GM23248 (cell line): ENCODE measurements around the gene METTL9. TPM values are rescaled to one million over a fixed set of nuclear protein-coding genes. Genes with fewer than 3 reads are reported as not detected.
"Not testable (repeated sequence)": the region's sequence is repeated elsewhere in the genome, so short reads cannot be mapped to it uniquely, and the experiment has no call there.

Source experiments
- DNase-seq: peaks from one replicate; pipeline ENCODE4 v3.0.0-alpha.2; 2015
- H2AFZ ChIP-seq: fragments of 200-600 bp; sonication (generic); 2 replicates; pipeline ENCODE4 v1.6.1; 2016; ENCODE audit warnings: antibody characterized with exemption
- H3F3A ChIP-seq: fragments of 200-600 bp; sonication (generic); 2 replicates; pipeline ENCODE4 v1.6.1; 2016; ENCODE audit warnings: mild to moderate bottlenecking, antibody characterized with exemption, mixed run types; ENCODE audit not compliant: insufficient read depth
- H3K27ac ChIP-seq: fragments of 200-600 bp; sonication (generic); 2 replicates; pipeline ENCODE4 v1.5.1; 2016; ENCODE audit warnings: mild to moderate bottlenecking
- H3K27me3 ChIP-seq: fragments of 200-600 bp; sonication (generic); replicated peaks from 2 replicates; pipeline ENCODE4 v1.6.1; 2016; ENCODE audit warnings: mild to moderate bottlenecking; ENCODE audit not compliant: insufficient read depth
- H3K36me3 ChIP-seq: fragments of 200-600 bp; sonication (generic); 2 replicates; pipeline ENCODE4 v1.6.1; 2016; ENCODE audit warnings: low read depth, mild to moderate bottlenecking
- H3K4me1 ChIP-seq: fragments of 200-600 bp; sonication (generic); 2 replicates; pipeline ENCODE4 v1.6.1; 2016; ENCODE audit warnings: mild to moderate bottlenecking; ENCODE audit not compliant: insufficient read depth
- H3K4me2 ChIP-seq: fragments of 200-600 bp; sonication (generic); one replicate; pipeline ENCODE4 v1.6.1; 2016; ENCODE audit warnings: mild to moderate bottlenecking; ENCODE audit not compliant: unreplicated experiment
- H3K4me3 ChIP-seq: fragments of 200-600 bp; sonication (generic); 2 replicates; pipeline ENCODE4 v1.5.1; 2016; ENCODE audit warnings: mild to moderate bottlenecking
- H3K79me2 ChIP-seq: fragments of 200-600 bp; sonication (generic); 2 replicates; pipeline ENCODE4 v1.6.1; 2016; ENCODE audit warnings: mild to moderate bottlenecking; ENCODE audit not compliant: insufficient read depth
- H3K9ac ChIP-seq: fragments of 200-600 bp; sonication (generic); 2 replicates; pipeline ENCODE4 v1.6.1; 2016; ENCODE audit warnings: mild to moderate bottlenecking
- H3K9me2 ChIP-seq: fragments of 200-600 bp; sonication (generic); 2 replicates; pipeline ENCODE4 v1.6.1; 2016; ENCODE audit warnings: mixed run types, mild to moderate bottlenecking, moderate library complexity; ENCODE audit not compliant: insufficient read depth
- H3K9me3 ChIP-seq: fragments of 200-600 bp; sonication (generic); one replicate; pipeline ENCODE4 v1.6.1; 2017; ENCODE audit warnings: low read depth
- H4K20me1 ChIP-seq: fragments of 200-600 bp; sonication (generic); 2 replicates; pipeline ENCODE4 v1.6.0; 2016; ENCODE audit not compliant: insufficient read depth
- EZH2 ChIP-seq: fragments of 200-600 bp; sonication (generic); IDR thresholded peaks from 2 replicates; pipeline ENCODE4 v1.6.1; 2018; ENCODE audit warnings: antibody characterized with exemption, mild to moderate bottlenecking; ENCODE audit not compliant: insufficient read depth, poor library complexity, severe bottlenecking
- EZH2phosphoT487 ChIP-seq: fragments of 200-600 bp; sonication (generic); IDR thresholded peaks from 2 replicates; pipeline ENCODE4 v1.6.1; 2018; ENCODE audit warnings: antibody characterized with exemption, moderate library complexity, mild to moderate bottlenecking, low read depth; ENCODE audit not compliant: insufficient read depth
- whole genome bisulfite sequencing, 2 experiments: methylation state at CpG; one replicate each; pipeline ENCODE4 v1.1.6; 2015 to 2017; ENCODE audit warnings: low lambda C conversion rate in 2 of 2, low coverage in 1 of 2; ENCODE audit errors: missing lambda C conversion rate in 2 of 2; 5-methylcytosine and 5-hydroxymethylcytosine counted together
- in situ Hi-C: fragments of 300-500 bp; cut with MboI; formaldehyde crosslinking; loops from 2 replicates; pipeline ENCODE4 v1.15.0; 2020
- polyA plus RNA-seq: library from polyadenylated mRNA; unstranded; fragments of >200 nt; fragmentation: Nextera tagmentation; extraction: Ambion mirVana; gene quantifications from 2 replicates; pipeline ENCODE4 v1.2.1, GENCODE V29; 2016
- total RNA-seq: library from RNA; depleted of rRNA; stranded (reverse); fragments of >200 nt; shearing (Covaris generic); gene quantifications from 2 replicates; pipeline ENCODE4 v1.2.3, GENCODE V29; 2014

METTL9 gene
- total and polyA plus RNA-seq, 2 experiments from 2014 or later, result 273 to 326 TPM

GRCh38 chr16:21646721-21647561, 47.6 kb downstream of the METTL9 start:
- no peaks in the 10 kb centered on the region for H4K20me1 ChIP-seq
- no peak overlapping the region for H3K4me3 ChIP-seq
- no peak for DNase-seq
- WGBS, 2 experiments, result 94 to 95% methylated on average over 18 of the region's 18 CpGs
- H3K27me3 ChIP-seq, result no peaks in the 10 kb centered on the region
- H3K4me1 ChIP-seq, result peaks cover 34% of the 10 kb centered on the region
- no peaks in the 10 kb centered on the region for H3K9me2 ChIP-seq
- H3K79me2 ChIP-seq, result peaks cover 100% of the 10 kb centered on the region
- TF ChIP-seq EZH2, result no peak
- no peak for TF ChIP-seq EZH2phosphoT487
- in situ Hi-C loops, result no loop called here
- H2AFZ ChIP-seq, result no peak overlapping the region
- no peaks in the 10 kb centered on the region for H3K36me3 ChIP-seq
- peaks cover 12% of the 10 kb centered on the region; the same call in 1 of the 2 replicates for H3F3A ChIP-seq
- H3K27ac ChIP-seq, result peak overlapping the region; percentile 73; the same call in 1 of the 2 replicates
- H3K4me2 ChIP-seq, result no peak overlapping the region
- H3K9ac ChIP-seq, result no peak overlapping the region
- H3K9me3 ChIP-seq, result no peaks in the 10 kb centered on the region

DNA sequence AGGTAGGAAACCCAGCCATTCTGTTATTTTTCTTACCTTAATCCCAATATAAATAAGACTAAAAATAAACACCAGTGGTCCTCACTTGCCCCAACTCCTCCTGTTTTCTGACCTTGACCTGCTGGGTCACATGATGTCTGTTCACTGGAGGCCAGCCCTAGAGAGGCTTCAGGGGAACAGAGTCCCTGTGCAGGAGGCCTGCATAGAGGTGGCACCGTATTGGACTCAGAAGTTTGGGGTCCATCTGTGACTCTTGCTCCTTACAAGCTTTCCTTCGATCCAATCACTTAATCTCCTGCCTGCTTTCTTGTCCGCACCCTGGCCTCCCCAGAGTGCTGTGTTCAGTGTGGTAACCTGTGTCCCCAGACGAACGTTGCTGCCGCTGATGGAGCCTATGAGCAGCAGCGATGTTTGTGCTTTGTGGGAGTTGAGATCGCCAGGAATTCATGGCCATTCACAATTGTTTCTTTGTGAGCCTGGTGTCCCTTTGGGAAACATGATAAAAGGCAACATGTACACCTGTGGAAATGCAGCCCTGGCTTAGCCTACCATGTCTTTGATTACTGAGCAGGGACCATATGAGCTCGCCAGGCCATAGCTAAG, 48.3 kb downstream of the METTL9 start:
- Histone ChIP-seq H3K9me2 (no peaks in the 10 kb centered on the region), H3K4me2 (no peak overlapping the region), H3K4me3 (no peak overlapping the region), H3K79me2 (peaks cover 100% of the 10 kb centered on the region), H3K9me3 (no peaks in the 10 kb centered on the region), H3K27ac (no peak overlapping the region), H3K9ac (no peak overlapping the region), H3K36me3 (no peaks in the 10 kb centered on the region), H3K4me1 (peaks cover 28% of the 10 kb centered on the region), H3K27me3 (no peaks in the 10 kb centered on the region), H2AFZ (no peak overlapping the region), H4K20me1 (no peaks in the 10 kb centered on the region), H3F3A (0 out of 2 replicates have a peak, but pooled peaks cover 8% of the 10 kb centered on the region)
- 90 to 93% methylated on average over 9 of the region's 9 CpGs for WGBS, 2 experiments
- DNase-seq, result no peak
- TF ChIP-seq EZH2phosphoT487 (no peak), EZH2 (no peak)
- in situ Hi-C loops, result no loop called here

DNA sequence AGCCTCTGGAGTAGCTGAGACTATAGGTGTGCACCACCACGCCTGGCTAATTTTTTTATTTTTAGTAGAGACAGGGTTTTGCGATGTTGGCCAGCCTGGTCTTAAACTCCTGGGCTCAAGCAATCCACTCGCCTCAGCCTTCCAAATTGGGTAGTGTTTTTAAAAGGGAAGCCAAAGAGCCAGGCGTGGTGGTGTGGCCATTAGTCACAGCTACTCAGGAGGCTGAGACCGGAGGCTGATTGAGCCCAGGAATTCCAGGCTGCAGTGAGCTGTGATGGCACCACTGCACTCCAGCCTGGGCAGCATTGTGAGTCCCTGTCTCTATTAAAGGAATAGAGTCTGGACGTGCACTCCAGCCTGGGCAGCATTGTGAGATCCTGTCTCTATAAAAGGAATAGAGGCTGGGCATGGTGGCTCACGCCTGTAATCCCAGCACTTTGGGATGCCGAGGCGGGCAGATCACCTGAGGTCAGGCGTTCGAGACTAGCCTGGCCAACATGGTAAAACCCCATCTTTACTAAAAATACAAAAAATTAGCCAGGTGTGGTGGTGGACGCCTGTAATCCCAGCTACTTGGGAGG, 50.5 kb downstream of the METTL9 start:
- H4K20me1 ChIP-seq, DNase-seq, in situ Hi-C loops, H2AFZ ChIP-seq, H3K4me3 ChIP-seq, H3K9me2 ChIP-seq, H3F3A ChIP-seq, H3K4me2 ChIP-seq, H3K36me3 ChIP-seq, H3K27ac ChIP-seq, H3K27me3 ChIP-seq, H3K9me3 ChIP-seq, H3K9ac ChIP-seq: not testable (repeated sequence)
- 94 to 96% methylated on average over 12 of the region's 12 CpGs for WGBS, 2 experiments
- Histone ChIP-seq H3K4me1 (peaks cover 24% of the 10 kb centered on the region), H3K79me2 (peaks cover 97% of the 10 kb centered on the region)

- Histone ChIP-seq H3K36me3 (0 out of 2 replicates have a peak, but pooled peaks cover 4% of the 10 kb centered on the region), H3K27ac (no peak overlapping the region), H4K20me1 (no peaks in the 10 kb centered on the region), H3K4me1 (peaks cover 20% of the 10 kb centered on the region), H3K4me3 (no peak overlapping the region), H3K27me3 (no peaks in the 10 kb centered on the region), H3K9me2 (no peaks in the 10 kb centered on the region), H3K79me2 (peaks cover 97% of the 10 kb centered on the region), H3K9ac (no peak overlapping the region), H3K9me3 (no peaks in the 10 kb centered on the region), H3F3A (peaks cover 12% of the 10 kb centered on the region; the same call in 1 of the 2 replicates), H2AFZ (no peak overlapping the region), H3K4me2 (no peak overlapping the region)
- TF ChIP-seq EZH2 (no peak), EZH2phosphoT487 (no peak)
- peak; percentile 45 for DNase-seq
- in situ Hi-C loops, result no loop called here
- 100% methylated on average over 1 of the region's 1 CpG for WGBS, 2 experiments
These were observed 51.1 kb downstream of the METTL9 start for GRCh38 chr16:21650521-21650920.
